K562 (cell line): ENCODE data around the gene KLK5. TPM values are rescaled to one million over a fixed set of nuclear protein-coding genes. Genes with fewer than 3 reads are reported as not detected.

Source experiments
- EP300 ChIP-seq: IDR thresholded peaks from 2 replicates; pipeline ENCODE4 v1.6.1; 2012; ENCODE audit warnings: low read length, improper control_type of control experiment
- MGA ChIP-seq: fragments of 450-650 bp; IDR thresholded peaks from 2 replicates; pipeline ENCODE4 v1.6.1; 2016; ENCODE audit warnings: mild to moderate bottlenecking, moderate library complexity
- MLLT1 ChIP-seq, 2 experiments: fragments of 450-650 bp; IDR thresholded peaks; 2 replicates each; pipeline ENCODE4 v1.6.1; 2016
- PHF20 ChIP-seq: fragments of 450-650 bp; IDR thresholded peaks from 2 replicates; pipeline ENCODE4 v1.6.1; 2018; ENCODE audit not compliant: partially characterized antibody
- RCOR1 ChIP-seq, 2 experiments: IDR thresholded peaks; 2 replicates each; pipeline ENCODE4 v1.6.1; 2012; ENCODE audit warnings: low read depth in 2 of 2, low read length in 2 of 2, borderline replicate concordance in 1 of 2, improper control_type of control experiment in 1 of 2
- SMARCA4 ChIP-seq: fragments of 450-650 bp; IDR thresholded peaks from 2 replicates; pipeline ENCODE4 v1.6.1; 2016
- SMARCE1 ChIP-seq: fragments of 450-650 bp; IDR thresholded peaks from 2 replicates; pipeline ENCODE4 v1.7.1; 2016; ENCODE audit warnings: mild to moderate bottlenecking
- TAL1 ChIP-seq: fragments of 450-650 bp; IDR thresholded peaks from 2 replicates; pipeline ENCODE4 v1.6.1; 2016; ENCODE audit warnings: mild to moderate bottlenecking
- TFAP4 ChIP-seq: sonication (generic); formaldehyde crosslinking; IDR thresholded peaks from 2 replicates; pipeline ENCODE4 v1.8.0; 2022; ENCODE audit warnings: missing genetic modification reagents, mild to moderate bottlenecking, moderate library complexity, borderline replicate concordance
- USF2 ChIP-seq: sonication (generic); formaldehyde crosslinking; IDR thresholded peaks from 2 replicates; pipeline ENCODE4 v1.5.0; 2020; ENCODE audit warnings: missing genetic modification reagents
- XRCC5 ChIP-seq: fragments of 200-400 bp; formaldehyde crosslinking; IDR thresholded peaks from 2 replicates; pipeline ENCODE4 v1.6.1; 2017; ENCODE audit warnings: low read depth, mild to moderate bottlenecking, low read length
- ZNF384 ChIP-seq: IDR thresholded peaks from 2 replicates; pipeline ENCODE4 v1.6.1; 2012; ENCODE audit warnings: low read depth, low read length, improper control_type of control experiment
- ZNF75A ChIP-seq: fragments of 450-650 bp; formaldehyde crosslinking; IDR thresholded peaks from 2 replicates; pipeline ENCODE4 v1.4.0; 2020; ENCODE audit warnings: mild to moderate bottlenecking
- ZNF766 ChIP-seq: fragments of 200-800 bp; sonication (Bioruptor generic); conservative IDR thresholded peaks from 2 replicates; pipeline ENCODE4 v1.6.1; 2016; ENCODE audit warnings: missing genetic modification characterization, missing compliant biosample characterization
- polyA plus RNA-seq, 8 experiments: library from polyadenylated mRNA; depleted of rRNA in 4 of 8; stranded (reverse) in 5 of 8; unstranded in 3 of 8; fragments of >200 nt; fragmentation: Nextera tagmentation in 2 of 8; fragmentation: Illumina TruSeq in 1 of 8; extraction: Ambion mirVana in 2 of 8; extraction: Trizol in 1 of 8; gene quantifications; 2 replicates each; pipeline versions ENCODE4 v1.2.1 to v1.2.3, GENCODE V29; 2011 to 2014; ENCODE audit warnings: inconsistent platforms in 1 of 8, missing spikeins in 1 of 8
- total RNA-seq, 7 experiments: library from RNA; depleted of rRNA in 6 of 7; stranded (reverse); fragments of >200 nt in 6 of 7; fragmentation: Illumina TruSeq in 2 of 7; extraction: Trizol in 2 of 7; gene quantifications; 2 replicates each; pipeline versions ENCODE4 v1.2.1 to v1.2.3, GENCODE V29; 2011 to 2021; ENCODE audit warnings: low replicate concordance in 1 of 7

The KLK5 gene
- total and polyA plus RNA-seq, 9 of the 15 experiments (the other 6 are each of a cell fraction or from before 2014, with no cell fraction given): not detected

GRCh38 chr19:50896591-50897190 lies 56.1 kb downstream of the KLK5 start (continued):
- TF ChIP-seq RCOR1 (IDR thresholded peaks at IDR 0.05; ENCODE audit: borderline replicate concordance in 1 of 2, low read depth in 2 of 2, low read length in 2 of 2) (peak in 1 of 2 experiments; percentile 43; a peak in 1 of 4 replicates), ZNF75A (no peak), MLLT1 (IDR thresholded peaks at IDR 0.05) (peak in 1 of 2 experiments; percentile 86; a peak in 2 of 4 replicates), TFAP4 (CRISPR knock-in tag) (peak; percentile 87), PHF20 (peak; percentile 60), SMARCA4 (peak; percentile 85), USF2 (CRISPR knock-in tag) (peak; percentile 71), ZNF384 (no peak), TAL1 (peak; percentile 38; the same call in 1 of the 2 replicates), EP300 (peak; percentile 62; the same call in 1 of the 2 replicates), SMARCE1 (peak; percentile 86; the same call in 1 of the 2 replicates), XRCC5 (no peak), MGA (peak; percentile 76), ZNF766 (CRISPR knock-in tag) (peak; percentile 53; the same call in 1 of the 2 replicates)
